Keratinocyte (primary cell): ENCODE measurements around the gene METRNL. TPM values are rescaled to one million over a fixed set of nuclear protein-coding genes. Genes with fewer than 3 reads are reported as not detected.

Source experiments
- DNase-seq: peaks from one replicate; pipeline ENCODE4 v3.0.0-alpha.2; 2011; ENCODE audit warnings: low read depth, missing footprints, low spot score
- FAIRE-seq: peaks from 2 replicates; lab custom pipeline; 2011; peaks lifted over from hg19 to GRCh38; lab: Jason Lieb, UNC
- H2AFZ ChIP-seq: 2 replicates; pipeline ENCODE4 v1.6.0; 2012; ENCODE audit warnings: low read length, control low read depth, inconsistent platforms; ENCODE audit not compliant: control insufficient read depth
- H3K27ac ChIP-seq: 2 replicates; pipeline ENCODE4 v1.5.1; 2011; ENCODE audit warnings: low read length; ENCODE audit not compliant: control insufficient read depth, insufficient read depth
- H3K27me3 ChIP-seq: 3 replicates; pipeline ENCODE4 v1.6.0; 2011; ENCODE audit warnings: low read length; ENCODE audit not compliant: control insufficient read depth, insufficient read depth; ENCODE audit errors: extremely low read depth
- H3K36me3 ChIP-seq, 2 experiments: 2 replicates in 1 of 2; 3 replicates in 1 of 2; pipeline ENCODE4 v1.5.1; 2011; ENCODE audit warnings: low read length in 2 of 2, mild to moderate bottlenecking in 1 of 2; ENCODE audit not compliant: control insufficient read depth in 2 of 2, insufficient read depth in 2 of 2; ENCODE audit errors: extremely low read depth in 1 of 2
- H3K4me1 ChIP-seq: 3 replicates; pipeline ENCODE4 v1.5.1; 2011; ENCODE audit warnings: low read length; ENCODE audit not compliant: control insufficient read depth, insufficient read depth; ENCODE audit errors: extremely low read depth
- H3K4me2 ChIP-seq: 3 replicates; pipeline ENCODE4 v1.6.0; 2011; ENCODE audit warnings: low read depth, low read length; ENCODE audit not compliant: control insufficient read depth, insufficient read depth; ENCODE audit errors: extremely low read depth
- H3K4me3 ChIP-seq, 3 experiments: fragments of 200-600 bp in 1 of 3; sonication (generic) in 1 of 3; 2 replicates in 2 of 3; 3 replicates in 1 of 3; pipeline ENCODE4 v1.5.1; 2011 to 2016; ENCODE audit warnings: low read length in 3 of 3, mild to moderate bottlenecking in 3 of 3, control low read depth in 2 of 3, inconsistent platforms in 1 of 3, low read depth in 1 of 3, mixed read lengths in 1 of 3, mixed run types in 1 of 3, moderate library complexity in 1 of 3; ENCODE audit not compliant: control insufficient read depth in 2 of 3, insufficient read depth in 2 of 3; ENCODE audit errors: extremely low read depth in 1 of 3
- H3K79me2 ChIP-seq: 2 replicates; pipeline ENCODE4 v1.6.0; 2012; ENCODE audit warnings: low read length; ENCODE audit not compliant: control insufficient read depth, insufficient read depth
- H3K9ac ChIP-seq: 3 replicates; pipeline ENCODE4 v1.6.0; 2011; ENCODE audit warnings: low read length; ENCODE audit not compliant: control insufficient read depth, insufficient read depth; ENCODE audit errors: extremely low read depth
- H3K9me1 ChIP-seq: 3 replicates; pipeline ENCODE4 v1.6.0; 2011; ENCODE audit warnings: low read length; ENCODE audit not compliant: control insufficient read depth, insufficient read depth; ENCODE audit errors: extremely low read depth
- H3K9me3 ChIP-seq: 2 replicates; pipeline ENCODE4 v1.5.1; 2012; ENCODE audit warnings: low read depth, low read length; ENCODE audit not compliant: control insufficient read depth
- H4K20me1 ChIP-seq: 3 replicates; pipeline ENCODE4 v1.6.0; 2011; ENCODE audit warnings: low read length; ENCODE audit not compliant: control insufficient read depth, insufficient read depth; ENCODE audit errors: extremely low read depth
- CTCF ChIP-seq, 3 experiments: IDR thresholded peaks in 1 of 3; conservative IDR thresholded peaks in 1 of 3; optimal IDR thresholded peaks in 1 of 3; 2 replicates in 2 of 3; 3 replicates in 1 of 3; pipeline versions ENCODE3 to v1.5.1; 2011; ENCODE audit warnings: low read length in 3 of 3, mild to moderate bottlenecking in 3 of 3, moderate library complexity in 2 of 3, control low read depth in 1 of 3, inconsistent platforms in 1 of 3; ENCODE audit not compliant: insufficient read depth in 2 of 3; ENCODE audit errors: extremely low read depth in 1 of 3
- EZH2 ChIP-seq: IDR thresholded peaks from one replicate; pipeline ENCODE4 v1.6.1; 2012; ENCODE audit warnings: inconsistent platforms, mild to moderate bottlenecking, low read length, moderate library complexity
- dilution Hi-C: fragments of 300-500 bp; cut with MboI; formaldehyde crosslinking; loops from one replicate; pipeline ENCODE4 v1.7.0; 2020; ENCODE audit warnings: low sequenced_read_pairs; ENCODE audit not compliant: extremely low pct_ligation_motif_present
- polyA plus RNA-seq, 5 experiments: library from polyadenylated mRNA; depleted of rRNA in 3 of 5; stranded (reverse) in 3 of 5; stranded (forward) in 1 of 5; unstranded in 1 of 5; fragments of >200 nt; gene quantifications; 1 replicate in 1 of 5; 2 replicates in 3 of 5; 3 replicates in 1 of 5; pipeline versions ENCODE4 v1.2.1 to v1.2.3, GENCODE V29; 2011 to 2012; ENCODE audit warnings: missing spikeins in 2 of 5, low read depth in 1 of 5, low replicate concordance in 1 of 5

METRNL gene
- polyA plus RNA-seq, 1 donor (not counting 4 experiments of a cell fraction or from before 2014, with no cell fraction given) = 3.1 TPM

DNA sequence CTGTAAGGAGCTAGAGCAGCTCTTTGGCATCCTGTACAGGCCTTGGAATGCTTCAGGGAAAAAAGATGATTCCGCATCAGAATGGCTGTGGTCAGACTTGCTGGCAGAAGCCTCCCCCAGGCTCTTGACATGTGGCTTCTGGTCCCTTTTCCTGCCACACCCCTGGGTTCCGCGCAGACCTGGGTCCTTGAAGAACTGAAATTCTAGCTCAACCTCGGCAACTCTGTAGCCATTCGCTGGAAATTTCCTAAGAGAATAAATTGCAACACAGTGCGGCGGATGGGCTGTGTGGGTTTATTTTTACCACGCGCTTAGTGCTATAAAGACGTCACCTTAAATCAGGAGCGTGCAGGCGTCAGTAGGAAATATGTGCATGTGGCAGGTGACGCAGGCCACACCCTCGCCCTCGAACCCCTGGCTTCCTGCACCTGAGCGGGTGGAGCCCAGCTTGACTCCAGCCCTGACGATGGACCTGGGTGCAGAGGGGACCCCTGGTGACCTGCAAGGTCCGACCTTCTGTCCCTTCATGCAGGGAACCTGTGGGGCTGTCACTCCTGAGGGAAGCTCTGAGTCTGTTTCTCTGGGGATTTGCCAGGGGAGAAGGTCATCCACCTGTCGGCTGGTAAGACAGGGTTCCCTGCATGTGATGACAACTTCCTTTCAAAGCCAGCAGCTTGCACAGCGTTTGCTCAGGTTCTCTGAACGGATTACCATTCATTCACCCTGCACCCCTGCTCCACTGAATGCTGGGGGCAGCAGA, 46.3 kb downstream of the METRNL start:
- FAIRE-seq (no peak), DNase-seq (no peak)
- H3K79me2 ChIP-seq = no peaks in the 10 kb centered on the region
- H3K4me3 ChIP-seq = no peak overlapping the region
- H3K4me1 ChIP-seq = peaks cover 8% of the 10 kb centered on the region
- H3K27me3 ChIP-seq = peaks cover 24% of the 10 kb centered on the region
- no peak for TF ChIP-seq CTCF (optimal IDR thresholded peaks at IDR 0.05 in 1 of 3, IDR thresholded peaks at IDR 0.05 in 1 of 3, conservative IDR thresholded peaks at IDR 0.05 in 1 of 3; ENCODE audit: extremely low read depth in 1 of 3, insufficient read depth in 2 of 3, low read length in 3 of 3)
- TF ChIP-seq EZH2 = no peak
- no peaks in the 10 kb centered on the region for H3K9me1 ChIP-seq
- H3K9ac ChIP-seq = no peak overlapping the region
- H3K27ac ChIP-seq = no peak overlapping the region
- peak overlapping the region; percentile 27 for H3K4me2 ChIP-seq
- H2AFZ ChIP-seq = no peak overlapping the region
- H4K20me1 ChIP-seq = peaks cover 3% of the 10 kb centered on the region
- dilution Hi-C loops = no loop called here
- no peaks in the 10 kb centered on the region for H3K36me3 ChIP-seq
- no peaks in the 10 kb centered on the region for H3K9me3 ChIP-seq

DNA sequence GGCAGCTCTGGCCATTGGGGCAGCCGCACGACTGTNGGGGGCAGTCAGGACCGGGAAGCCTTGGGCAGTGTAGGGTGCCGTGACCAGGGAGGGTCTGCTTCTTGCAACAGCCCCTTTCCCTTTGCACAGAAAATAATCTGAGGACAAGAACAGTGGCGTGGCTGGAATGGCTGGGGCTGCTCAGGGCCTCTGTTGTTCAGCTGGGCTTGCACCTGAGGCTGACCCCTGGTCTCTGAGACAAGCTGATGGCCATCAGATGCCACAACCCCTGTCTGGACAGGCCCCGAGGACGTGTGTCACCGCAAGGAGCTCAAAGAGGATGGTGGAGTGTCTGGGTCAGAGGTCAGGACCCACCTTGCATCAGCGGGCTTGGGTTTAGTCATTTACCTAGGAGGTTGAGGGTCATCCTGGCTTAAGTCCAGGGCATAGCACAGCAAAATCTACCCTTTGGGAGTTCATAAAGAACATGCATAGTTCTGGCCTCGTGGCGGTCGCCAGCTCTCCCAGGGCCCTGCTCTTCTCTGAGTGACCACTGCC, 46.9 kb downstream of the METRNL start:
- Histone ChIP-seq H3K4me2 (no peak overlapping the region), H3K9me3 (no peaks in the 10 kb centered on the region), H3K9me1 (no peaks in the 10 kb centered on the region), H3K4me3 (no peak overlapping the region), H3K79me2 (no peaks in the 10 kb centered on the region), H3K9ac (no peak overlapping the region), H3K27me3 (peaks cover 26% of the 10 kb centered on the region), H2AFZ (no peak overlapping the region), H4K20me1 (peaks cover 3% of the 10 kb centered on the region), H3K27ac (no peak overlapping the region), H3K4me1 (peaks cover 8% of the 10 kb centered on the region), H3K36me3 (no peaks in the 10 kb centered on the region)
- no peak for TF ChIP-seq CTCF (optimal IDR thresholded peaks at IDR 0.05 in 1 of 3, IDR thresholded peaks at IDR 0.05 in 1 of 3, conservative IDR thresholded peaks at IDR 0.05 in 1 of 3; ENCODE audit: extremely low read depth in 1 of 3, insufficient read depth in 2 of 3, low read length in 3 of 3)
- TF ChIP-seq EZH2 = no peak
- no peak for DNase-seq
- dilution Hi-C loops = no loop called here
- FAIRE-seq = no peak
